A549 (cell line): ENCODE results near the gene ENTR1. TPM values are rescaled to one million over a fixed set of nuclear protein-coding genes. Genes with fewer than 3 reads are reported as not detected.

Source experiments
- ATAC-seq, 2 experiments: fragments of 200-7000 bp in 1 of 2; fragments of >200 bp in 1 of 2; cut with Nextera tagmentation in 1 of 2; cut with Tn5 transposase in 1 of 2; 3 replicates each; pipeline versions ENCODE4 v1.8.0 to v1.9.1; 2018 to 2020; ENCODE audit warnings: mild to moderate bottlenecking in 1 of 2, moderate library complexity in 1 of 2
- CTCF ChIA-PET: fragments of 300-600 bp; sonication (Branson Sonifier 250); formaldehyde crosslinking; extraction: SDS; loops from one replicate; lab custom pipeline; 2021; ENCODE audit warnings: antibody characterized with exemption, inconsistent platforms; lab: Yijun Ruan, JAX
- POLR2A ChIA-PET: fragments of 350-600 bp; formaldehyde crosslinking; extraction: SDS; loops from one replicate; lab custom pipeline; 2021; ENCODE audit warnings: antibody characterized with exemption, inconsistent platforms; lab: Yijun Ruan, JAX
- DNase-seq, 2 experiments: peaks; one replicate each; pipeline versions ENCODE4 v3.0.0 to v3.0.0-alpha.2; 2011 to 2016; ENCODE audit warnings: low read depth in 1 of 2, low spot score in 1 of 2
- FAIRE-seq: peaks from 2 replicates; lab custom pipeline; 2011; peaks lifted over from hg19 to GRCh38; lab: Jason Lieb, UNC
- H3K27ac ChIP-seq, 2 experiments: fragments of >200 bp; sonication (Bioruptor Twin); formaldehyde crosslinking; 3 replicates each; pipeline ENCODE4 v1.5.1; 2016 to 2017
- H3K4me1 ChIP-seq: fragments of >200 bp; sonication (Bioruptor Twin); formaldehyde crosslinking; 3 replicates; pipeline ENCODE4 v1.6.1; 2016
- H3K4me2 ChIP-seq: fragments of >200 bp; sonication (Bioruptor Twin); formaldehyde crosslinking; 3 replicates; pipeline ENCODE4 v1.6.1; 2016
- H3K4me3 ChIP-seq: fragments of >200 bp; sonication (Bioruptor Twin); formaldehyde crosslinking; 3 replicates; pipeline ENCODE4 v1.5.1; 2016
- H3K9me3 ChIP-seq: fragments of >200 bp; sonication (Bioruptor Twin); formaldehyde crosslinking; 3 replicates; pipeline ENCODE4 v1.6.1; 2016
- BHLHE40 ChIP-seq: IDR thresholded peaks from 2 replicates; pipeline ENCODE4 v1.6.1; 2012; ENCODE audit warnings: low read depth, low read length, inconsistent platforms
- CBX8 ChIP-seq: fragments of 200-600 bp; sonication (generic); IDR thresholded peaks from 2 replicates; pipeline ENCODE4 v1.6.1; 2016
- CHD2 ChIP-seq: fragments of 150-350 bp; IDR thresholded peaks from 2 replicates; pipeline ENCODE4 v1.6.1; 2014; ENCODE audit warnings: low read length; ENCODE audit not compliant: partially characterized antibody
- CHD4 ChIP-seq: fragments of 200-600 bp; sonication (generic); IDR thresholded peaks from 2 replicates; pipeline ENCODE4 v1.6.1; 2016; ENCODE audit warnings: antibody characterized with exemption, mild to moderate bottlenecking, borderline replicate concordance
- CTCF ChIP-seq: fragments of >200 bp; sonication (Bioruptor Twin); formaldehyde crosslinking; IDR thresholded peaks from 3 replicates; pipeline ENCODE4 v1.5.1; 2016
- GATA3 ChIP-seq: IDR thresholded peaks from 2 replicates; pipeline ENCODE4 v1.6.1; 2012; ENCODE audit warnings: borderline replicate concordance
- HDAC2 ChIP-seq: fragments of 200-600 bp; sonication (generic); IDR thresholded peaks from 2 replicates; pipeline ENCODE4 v1.6.1; 2016
- HOXA7 ChIP-seq: fragments of 250-450 bp; sonication (Bioruptor Pico); IDR thresholded peaks from 2 replicates; pipeline ENCODE4 v1.5.0; 2020; ENCODE audit warnings: mild to moderate bottlenecking, moderate library complexity
- HOXB13 ChIP-seq: fragments of 250-450 bp; sonication (Bioruptor Pico); IDR thresholded peaks from 2 replicates; pipeline ENCODE4 v1.5.0; 2020; ENCODE audit warnings: low read depth, mild to moderate bottlenecking, moderate library complexity
- HOXB5 ChIP-seq: fragments of 250-450 bp; sonication (Bioruptor Pico); IDR thresholded peaks from 2 replicates; pipeline ENCODE4 v1.5.0; 2020; ENCODE audit warnings: mild to moderate bottlenecking, moderate library complexity
- JUN ChIP-seq, 2 experiments: fragments of >200 bp; sonication (Bioruptor Twin); formaldehyde crosslinking; IDR thresholded peaks; 2 replicates in 1 of 2; 3 replicates in 1 of 2; pipeline ENCODE4 v1.6.1; 2016 to 2017
- JUNB ChIP-seq: fragments of >200 bp; sonication (Bioruptor Twin); formaldehyde crosslinking; IDR thresholded peaks from 2 replicates; pipeline ENCODE4 v1.6.1; 2016
- KDM5A ChIP-seq: fragments of 200-600 bp; sonication (generic); IDR thresholded peaks from 2 replicates; pipeline ENCODE4 v1.6.1; 2016; ENCODE audit warnings: antibody characterized with exemption, mild to moderate bottlenecking
- MAX ChIP-seq: IDR thresholded peaks from 2 replicates; pipeline ENCODE4 v1.6.1; 2012
- NFE2L2 ChIP-seq: fragments of 150-350 bp; conservative IDR thresholded peaks from 2 replicates; pipeline ENCODE4 v1.6.1; 2014; ENCODE audit warnings: low read length
- NR3C1 ChIP-seq: fragments of >200 bp; sonication (Bioruptor Twin); formaldehyde crosslinking; IDR thresholded peaks from 3 replicates; pipeline ENCODE4 v1.6.1; 2017
- RARB ChIP-seq: fragments of 250-450 bp; sonication (Bioruptor Pico); IDR thresholded peaks from 2 replicates; pipeline ENCODE4 v1.8.0; 2021; ENCODE audit warnings: mild to moderate bottlenecking, moderate library complexity
- RCOR1 ChIP-seq: fragments of 150-350 bp; IDR thresholded peaks from 2 replicates; pipeline ENCODE4 v1.6.1; 2014; ENCODE audit warnings: antibody characterized with exemption, low read length, low read depth
- ZFP36 ChIP-seq: fragments of 450-650 bp; IDR thresholded peaks from 2 replicates; pipeline ENCODE4 v1.6.1; 2014; ENCODE audit warnings: borderline replicate concordance; ENCODE audit not compliant: partially characterized antibody
- ZSCAN20 ChIP-seq: fragments of 250-450 bp; sonication (Bioruptor Pico); IDR thresholded peaks from 2 replicates; pipeline ENCODE4 v1.8.0; 2022; ENCODE audit warnings: mild to moderate bottlenecking, moderate library complexity
- WGBS: methylation state at CpG from one replicate; pipeline ENCODE4 v1.1.6; 2017; ENCODE audit errors: missing lambda C conversion rate; 5-methylcytosine and 5-hydroxymethylcytosine counted together
- polyA plus RNA-seq, 4 experiments: library from polyadenylated mRNA; depleted of rRNA in 3 of 4; stranded (reverse); fragments of >200 nt; fragmentation: RNase III in 1 of 4; extraction: RNeasy Plus Mini Kit Qiagen cat#74134 plus additional on column Dnase treatment in 1 of 4; gene quantifications; 2 replicates in 3 of 4; 3 replicates in 1 of 4; pipeline ENCODE4 v1.2.3, GENCODE V29; 2011 to 2017
- TF ChIP-seq, protein P1 (sequence below): fragments of >200 bp; sonication (Bioruptor Twin); formaldehyde crosslinking; IDR thresholded peaks from 2 replicates; pipeline ENCODE4 v1.6.1; 2016

Gene ENTR1
- polyA plus RNA-seq, 2 of the 4 experiments (the other 2 are of a cell fraction): 63.8 to 75.8 TPM

DNA sequence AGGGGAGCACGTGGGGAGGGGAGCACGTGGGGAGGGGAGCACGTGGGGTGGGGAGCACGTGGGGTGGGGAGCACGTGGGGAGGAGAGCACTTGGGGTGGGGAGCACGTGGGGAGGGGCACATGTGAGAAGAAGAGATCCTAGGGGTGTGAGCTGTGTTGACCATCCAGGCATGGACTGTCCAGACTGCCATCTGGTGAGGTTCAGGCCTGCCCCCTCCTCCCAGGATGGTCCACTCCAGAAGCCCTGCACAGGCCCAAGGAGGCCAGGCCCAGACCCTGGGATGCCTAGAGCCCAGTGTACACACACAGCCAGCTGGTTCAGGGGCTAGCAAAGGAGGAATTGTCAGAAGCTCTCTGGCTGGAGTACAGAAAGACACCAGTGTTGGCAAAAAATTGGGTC is 12.8 kb downstream of the ENTR1 start:
- CTCF ChIA-PET: interaction anchor here (1.4 to 8.9 kb wide), 5 partner anchors 12 to 85 kb away, joined by 3 to 100 read pairs (median 7); partner anchors contain the start of gene DNLZ
- no peak for ATAC-seq
- no peak overlapping the region for H3K4me3 ChIP-seq
- no peak for TF ChIP-seq HOXB5 (CRISPR knock-in tag)
- no peak for TF ChIP-seq JUN (IDR thresholded peaks at IDR 0.05)
- no peak for TF ChIP-seq JUNB
- TF ChIP-seq ZSCAN20 (CRISPR knock-in tag): no peak
- no peak for TF ChIP-seq BHLHE40
- no peak for FAIRE-seq
- H3K4me2 ChIP-seq: no peak overlapping the region
- H3K4me1 ChIP-seq: peaks cover 14% of the 10 kb centered on the region; the same call in 2 of the 3 replicates
- POLR2A ChIA-PET: interaction anchor here (0.5 to 6.7 kb wide), 2 partner anchors 12 to 34 kb away, joined by 3 to 33 read pairs; partner anchors contain the start of gene DNLZ
- no peak for DNase-seq
- no peaks in the 10 kb centered on the region for H3K9me3 ChIP-seq
- H3K27ac ChIP-seq: no peak overlapping the region
- WGBS: no CpG with 5 or more reads among the region's 6 CpGs

DNA sequence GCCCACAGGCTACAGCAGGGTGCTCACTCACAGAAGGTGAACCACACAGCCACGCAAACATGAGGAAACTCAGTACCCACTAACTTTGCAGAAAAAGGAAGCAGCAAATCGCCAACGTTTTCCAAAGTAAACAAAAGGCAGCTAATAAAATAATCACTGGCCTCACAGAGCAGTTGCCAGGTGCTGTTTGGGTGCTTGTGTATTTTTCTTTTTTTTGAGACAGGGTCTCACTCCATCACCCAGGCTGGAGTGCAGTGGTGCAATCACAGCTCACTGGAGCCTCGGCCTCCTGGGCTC is 14.2 kb downstream of the ENTR1 start:
- ChIA-PET POLR2A (interaction anchor here (1.2 kb wide), 1 partner anchor 14 kb away, joined by 4 read pairs; no protein-coding TSS in a partner anchor), CTCF (interaction anchor here (1.2 to 8.9 kb wide), 6 partner anchors 9 to 83 kb away, joined by 3 to 100 read pairs (median 6); partner anchors contain the start of gene DNLZ)
- no peak for FAIRE-seq
- H3K9me3 ChIP-seq: no peaks in the 10 kb centered on the region
- H3K4me2 ChIP-seq: no peak overlapping the region
- WGBS: 84% methylated on average over 4 of the region's 4 CpGs
- H3K4me1 ChIP-seq: peaks cover 14% of the 10 kb centered on the region; the same call in 2 of the 3 replicates
- H3K27ac ChIP-seq: no peak overlapping the region
- no peak overlapping the region for H3K4me3 ChIP-seq
- no peak for DNase-seq
- TF ChIP-seq HOXA7 (CRISPR knock-in tag): no peak
- TF ChIP-seq RARB (CRISPR knock-in tag): no peak
- TF ChIP-seq HOXB13 (CRISPR knock-in tag): no peak
- no peak for TF ChIP-seq CBX8
- TF ChIP-seq NR3C1: no peak
- TF ChIP-seq, protein P1, sequence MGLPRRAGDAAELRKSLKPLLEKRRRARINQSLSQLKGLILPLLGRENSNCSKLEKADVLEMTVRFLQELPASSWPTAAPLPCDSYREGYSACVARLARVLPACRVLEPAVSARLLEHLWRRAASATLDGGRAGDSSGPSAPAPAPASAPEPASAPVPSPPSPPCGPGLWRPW: no peak
- TF ChIP-seq GATA3: no peak
- TF ChIP-seq KDM5A: no peak
- TF ChIP-seq NFE2L2: no peak
- no peak for TF ChIP-seq CTCF
- no peak for TF ChIP-seq ZFP36
- TF ChIP-seq MAX: no peak
- TF ChIP-seq CHD4: no peak
- TF ChIP-seq HDAC2: no peak
- ATAC-seq: no peak

DNA sequence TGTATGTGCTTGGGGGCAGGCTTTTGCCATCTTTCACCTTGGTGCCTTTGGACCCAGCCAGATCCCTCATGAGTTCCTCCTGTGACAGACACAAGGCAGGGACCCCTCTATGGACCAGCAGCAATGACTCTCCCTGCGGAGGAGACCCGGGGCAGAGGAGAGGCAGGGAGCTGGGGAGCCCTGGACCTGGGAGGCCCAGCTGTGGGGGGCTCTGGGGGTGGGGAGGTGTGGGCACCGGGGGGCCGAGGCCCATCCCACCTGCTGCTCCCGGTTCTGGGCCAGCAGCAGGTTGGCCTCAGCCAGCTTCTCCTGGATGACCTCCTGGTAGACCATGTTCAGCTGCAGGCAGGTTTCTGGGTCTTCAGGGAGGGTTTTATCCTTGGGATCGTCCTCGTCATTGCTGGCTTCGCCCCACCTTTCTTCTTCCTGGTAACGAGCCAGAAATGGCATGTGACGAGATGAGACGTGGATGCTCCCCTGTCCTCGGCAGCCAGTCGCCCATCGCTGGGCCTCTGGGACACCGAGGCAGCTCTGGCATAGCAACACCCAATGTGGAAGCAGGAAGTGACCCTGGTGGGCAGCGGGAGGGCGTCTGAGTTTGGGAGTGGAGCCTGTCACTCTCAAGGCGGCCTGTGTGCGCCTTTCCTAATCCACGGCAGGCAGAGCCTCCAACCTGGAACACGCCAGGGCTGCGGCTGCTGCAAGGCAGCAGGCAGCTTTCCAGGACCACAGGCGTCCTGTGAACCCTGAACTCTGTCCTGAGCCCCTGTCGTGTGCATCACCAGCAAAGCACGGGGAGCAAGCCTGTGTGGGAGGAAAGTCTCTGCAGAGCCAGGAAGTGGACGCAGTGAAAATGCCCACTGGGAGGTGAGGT is 14.8 kb downstream of the ENTR1 start:
- POLR2A ChIA-PET: interaction anchor here (1.2 kb wide), 1 partner anchor 14 kb away, joined by 4 read pairs; no protein-coding TSS in a partner anchor
- no peak overlapping the region for H3K27ac ChIP-seq

More for the DNA sequence above, 14.8 kb downstream of the ENTR1 start:
- H3K4me1 ChIP-seq: peaks cover 13% of the 10 kb centered on the region; the same call in 2 of the 3 replicates
- H3K4me2 ChIP-seq: no peak overlapping the region
- ATAC-seq: no peak
- TF ChIP-seq NFE2L2 (no peak), CHD2 (no peak), JUNB (no peak), RCOR1 (no peak)
- no peaks in the 10 kb centered on the region for H3K9me3 ChIP-seq
- no peak for FAIRE-seq
- 95% methylated on average over 15 of the region's 26 CpGs for WGBS
- H3K4me3 ChIP-seq: no peak overlapping the region
- DNase-seq: no peak
- CTCF ChIA-PET: interaction anchor here (1.1 to 8.9 kb wide), 4 partner anchors 9 to 33 kb away, joined by 3 to 100 read pairs (median 6); partner anchors contain the start of gene DNLZ
